DND-41 (cell line): Measurements from ENCODE around the gene GRK2.

Experiments used
- ATAC-seq: fragments of 200-7000 bp; cut with Tn5 transposase; 3 replicates; pipeline ENCODE4 v1.9.1; 2021; ENCODE audit warnings: low read depth; ENCODE audit not compliant: insufficient read depth
- DNase-seq: peaks from one replicate; pipeline ENCODE4 v3.0.0-alpha.2; 2020
- H2AFZ ChIP-seq: 2 replicates; pipeline ENCODE4 v1.6.0; 2012; ENCODE audit warnings: low read depth, low read length
- H3K27ac ChIP-seq: 2 replicates; pipeline ENCODE4 v1.5.1; 2012; ENCODE audit warnings: low read length, inconsistent platforms
- H3K27me3 ChIP-seq: fragments of 200-600 bp; sonication (generic); 2 replicates; pipeline ENCODE4 v1.6.0; 2012; ENCODE audit warnings: low read length, mild to moderate bottlenecking, inconsistent platforms; ENCODE audit not compliant: insufficient read depth, poor library complexity
- H3K36me3 ChIP-seq: 2 replicates; pipeline ENCODE4 v1.5.1; 2012; ENCODE audit warnings: low read length, inconsistent platforms; ENCODE audit not compliant: insufficient read depth
- H3K4me1 ChIP-seq: 2 replicates; pipeline ENCODE4 v1.5.1; 2012; ENCODE audit warnings: mild to moderate bottlenecking, low read length; ENCODE audit not compliant: insufficient read depth
- H3K4me2 ChIP-seq: 2 replicates; pipeline ENCODE4 v1.6.0; 2012; ENCODE audit warnings: mild to moderate bottlenecking, moderate library complexity, low read length, inconsistent platforms; ENCODE audit not compliant: insufficient read depth
- H3K4me3 ChIP-seq, 2 experiments: fragments of 200-600 bp in 1 of 2; shearing (Covaris generic) in 1 of 2; 2 replicates each; pipeline ENCODE4 v1.5.1; 2012 to 2016; ENCODE audit warnings: inconsistent platforms in 2 of 2, low read length in 2 of 2, mild to moderate bottlenecking in 2 of 2, low read depth in 1 of 2, moderate library complexity in 1 of 2
- H3K79me2 ChIP-seq: 2 replicates; pipeline ENCODE4 v1.6.0; 2012; ENCODE audit warnings: low read length, inconsistent platforms; ENCODE audit not compliant: insufficient read depth
- H3K9ac ChIP-seq: 2 replicates; pipeline ENCODE4 v1.6.0; 2012; ENCODE audit warnings: low read depth, mild to moderate bottlenecking, inconsistent platforms, low read length, moderate library complexity
- H3K9me3 ChIP-seq: 2 replicates; pipeline ENCODE4 v1.5.1; 2012; ENCODE audit warnings: low read length, moderate library complexity, mild to moderate bottlenecking, inconsistent platforms; ENCODE audit not compliant: insufficient read depth, severe bottlenecking
- H4K20me1 ChIP-seq: 2 replicates; pipeline ENCODE4 v1.6.0; 2012; ENCODE audit warnings: low read length; ENCODE audit not compliant: insufficient read depth
- EZH2 ChIP-seq: IDR thresholded peaks from 3 replicates; pipeline ENCODE4 v1.6.1; 2012; ENCODE audit warnings: borderline replicate concordance, low read depth, mild to moderate bottlenecking, moderate library complexity, low read length, inconsistent platforms; ENCODE audit not compliant: severe bottlenecking
- TF ChIP-seq, protein P1 (sequence below): IDR thresholded peaks from 2 replicates; pipeline ENCODE4 v1.5.1; 2012; ENCODE audit warnings: borderline replicate concordance, low read length, moderate library complexity, mild to moderate bottlenecking; ENCODE audit not compliant: poor library complexity, severe bottlenecking; ENCODE audit errors: extremely low read depth

Gene GRK2

DNA sequence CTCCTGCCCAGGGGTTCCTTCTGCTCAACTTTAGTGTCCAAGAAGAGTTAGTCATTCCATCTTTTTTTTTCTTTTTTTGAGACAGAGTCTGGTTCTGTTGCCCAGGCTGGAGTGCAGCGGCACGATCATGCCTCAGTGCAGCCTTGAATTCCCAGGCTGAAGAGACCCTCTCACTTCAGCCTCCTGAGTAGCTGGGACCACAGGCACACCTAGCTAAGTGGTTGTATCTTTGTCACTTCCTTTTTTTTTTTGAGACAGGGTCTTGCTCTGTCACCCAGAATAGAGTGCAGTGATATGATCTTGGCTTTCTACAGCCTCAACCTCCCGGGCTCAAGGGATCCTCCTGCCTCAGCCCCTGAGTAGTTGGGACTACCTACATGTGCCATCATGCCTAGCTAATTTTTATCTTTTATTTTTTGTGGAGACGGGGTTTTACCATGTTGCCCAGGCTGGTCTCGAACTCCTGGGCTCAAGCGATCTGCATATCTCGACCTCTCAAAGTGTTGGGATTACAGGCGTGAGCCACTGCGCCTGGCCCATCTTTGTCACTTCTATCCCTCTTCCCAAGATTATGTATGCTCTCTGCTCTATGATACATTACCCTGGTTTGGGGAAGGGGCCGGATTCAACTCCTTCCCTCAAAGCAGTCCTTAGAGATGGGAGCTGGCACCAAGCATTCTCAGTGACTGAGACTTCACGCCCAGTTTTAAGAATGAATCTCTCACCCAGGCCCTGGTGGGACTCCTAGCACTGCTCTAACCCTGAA is 47.0 kb downstream of the GRK2 start:
- TF ChIP-seq EZH2, result no peak
- Histone ChIP-seq H3K9ac (no peak overlapping the region), H3K27me3 (no peaks in the 10 kb centered on the region), H3K36me3 (no peaks in the 10 kb centered on the region), H3K79me2 (no peaks in the 10 kb centered on the region; the same call in 1 of the 2 replicates), H3K4me2 (no peak overlapping the region), H3K27ac (no peak overlapping the region), H4K20me1 (no peaks in the 10 kb centered on the region), H3K9me3 (no peaks in the 10 kb centered on the region), H2AFZ (no peak overlapping the region), H3K4me3 (no peak overlapping the region), H3K4me1 (peaks cover 11% of the 10 kb centered on the region)
- ATAC-seq (no peak), DNase-seq (no peak)

DNA sequence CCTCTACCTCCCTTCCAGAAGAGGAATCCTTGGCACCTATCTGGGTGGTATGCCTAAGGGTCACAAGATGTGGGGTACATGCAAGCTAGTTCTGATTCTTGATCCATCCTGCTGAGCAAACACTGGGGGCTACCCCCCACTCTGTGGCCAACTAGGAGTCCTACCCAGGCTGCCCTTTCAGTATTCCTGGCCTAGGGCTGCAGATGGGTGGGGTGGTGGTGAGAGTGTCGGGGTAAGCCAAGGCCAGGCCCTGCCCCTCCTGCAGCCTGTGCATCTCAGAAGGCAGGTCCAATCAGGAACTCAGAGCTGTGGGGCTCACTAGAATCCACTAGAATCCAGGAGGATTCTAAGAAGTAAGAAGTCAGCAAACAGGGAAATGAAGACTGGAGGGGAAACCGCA is 47.9 kb downstream of the GRK2 start:
- Histone ChIP-seq H3K4me2 (no peak overlapping the region), H3K4me3 (no peak overlapping the region), H4K20me1 (no peaks in the 10 kb centered on the region), H3K9me3 (no peaks in the 10 kb centered on the region), H3K4me1 (peaks cover 20% of the 10 kb centered on the region), H3K9ac (no peak overlapping the region), H3K36me3 (no peaks in the 10 kb centered on the region), H3K79me2 (no peaks in the 10 kb centered on the region; the same call in 1 of the 2 replicates), H2AFZ (no peak overlapping the region), H3K27me3 (no peaks in the 10 kb centered on the region), H3K27ac (no peak overlapping the region)
- ATAC-seq, result no peak
- DNase-seq, result no peak
- TF ChIP-seq EZH2, result no peak
- TF ChIP-seq, protein P1, sequence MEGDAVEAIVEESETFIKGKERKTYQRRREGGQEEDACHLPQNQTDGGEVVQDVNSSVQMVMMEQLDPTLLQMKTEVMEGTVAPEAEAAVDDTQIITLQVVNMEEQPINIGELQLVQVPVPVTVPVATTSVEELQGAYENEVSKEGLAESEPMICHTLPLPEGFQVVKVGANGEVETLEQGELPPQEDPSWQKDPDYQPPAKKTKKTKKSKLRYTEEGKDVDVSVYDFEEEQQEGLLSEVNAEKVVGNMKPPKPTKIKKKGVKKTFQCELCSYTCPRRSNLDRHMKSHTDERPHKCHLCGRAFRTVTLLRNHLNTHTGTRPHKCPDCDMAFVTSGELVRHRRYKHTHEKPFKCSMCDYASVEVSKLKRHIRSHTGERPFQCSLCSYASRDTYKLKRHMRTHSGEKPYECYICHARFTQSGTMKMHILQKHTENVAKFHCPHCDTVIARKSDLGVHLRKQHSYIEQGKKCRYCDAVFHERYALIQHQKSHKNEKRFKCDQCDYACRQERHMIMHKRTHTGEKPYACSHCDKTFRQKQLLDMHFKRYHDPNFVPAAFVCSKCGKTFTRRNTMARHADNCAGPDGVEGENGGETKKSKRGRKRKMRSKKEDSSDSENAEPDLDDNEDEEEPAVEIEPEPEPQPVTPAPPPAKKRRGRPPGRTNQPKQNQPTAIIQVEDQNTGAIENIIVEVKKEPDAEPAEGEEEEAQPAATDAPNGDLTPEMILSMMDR, result no peak

DNA sequence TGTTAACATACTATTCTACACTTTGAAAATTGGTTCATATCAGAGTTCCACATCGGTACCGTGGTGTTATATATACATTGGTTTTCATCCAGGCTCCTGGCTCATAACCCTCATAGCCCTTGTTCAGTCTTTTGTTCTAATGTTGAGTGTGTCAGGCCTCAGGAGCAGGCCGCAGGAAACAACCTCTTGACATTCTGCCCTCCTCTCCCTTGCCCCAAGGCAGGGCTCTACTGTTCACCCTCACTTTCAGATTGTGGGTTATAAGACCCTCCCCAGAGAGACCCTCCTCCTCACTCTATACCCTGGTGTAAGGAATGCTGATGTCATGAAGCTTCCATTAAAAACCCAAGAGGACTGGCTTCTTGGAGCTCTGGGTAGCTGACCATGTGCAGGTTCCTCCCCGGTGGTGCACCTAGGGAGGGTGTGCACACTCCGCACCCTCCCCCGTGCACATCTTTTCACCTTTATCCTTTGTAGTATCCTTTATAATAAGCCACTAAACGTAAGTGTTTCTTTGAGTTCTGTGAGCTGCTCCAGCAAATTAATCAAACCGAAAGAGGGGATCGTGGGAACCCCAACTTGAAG is 49.1 kb downstream of the GRK2 start:
- Histone ChIP-seq H3K36me3 (no peaks in the 10 kb centered on the region), H3K9me3 (no peaks in the 10 kb centered on the region), H2AFZ (no peak overlapping the region), H3K4me2 (no peak overlapping the region), H3K79me2 (no peaks in the 10 kb centered on the region; the same call in 1 of the 2 replicates), H3K9ac (no peak overlapping the region), H3K27me3 (no peaks in the 10 kb centered on the region), H4K20me1 (no peaks in the 10 kb centered on the region), H3K4me3 (no peak overlapping the region), H3K4me1 (peaks cover 20% of the 10 kb centered on the region), H3K27ac (no peak overlapping the region)
- no peak for ATAC-seq
- no peak for DNase-seq
- TF ChIP-seq, protein P1, result no peak
- TF ChIP-seq EZH2, result no peak

DNA sequence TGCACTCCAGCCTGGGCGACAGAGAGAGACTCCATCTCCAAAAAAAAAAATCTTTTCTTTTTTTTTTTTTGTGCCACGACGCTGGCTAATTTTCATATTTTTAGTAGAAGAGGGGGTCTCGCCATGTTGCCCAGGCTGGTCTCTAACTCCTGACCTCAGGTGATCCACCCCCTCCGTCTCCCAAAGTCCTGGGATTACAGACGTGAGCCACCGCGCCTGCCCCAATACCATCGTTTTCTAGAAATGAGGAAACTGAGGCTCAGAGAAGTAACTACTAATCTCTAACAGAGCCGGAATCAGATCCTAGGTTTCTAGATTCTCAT is 50.6 kb downstream of the GRK2 start:
- peak overlapping the region; percentile 91 for H3K27ac ChIP-seq
- no peaks in the 10 kb centered on the region for H3K36me3 ChIP-seq
- H3K27me3 ChIP-seq, result no peaks in the 10 kb centered on the region
- peaks cover 20% of the 10 kb centered on the region for H3K4me1 ChIP-seq
- peak overlapping the region; percentile 78 for H3K9ac ChIP-seq
- TF ChIP-seq, protein P1, result no peak
- no peak for TF ChIP-seq EZH2
- H3K79me2 ChIP-seq, result no peaks in the 10 kb centered on the region; the same call in 1 of the 2 replicates
- H3K4me2 ChIP-seq, result peak overlapping the region; percentile 88
- H3K9me3 ChIP-seq, result no peaks in the 10 kb centered on the region
- peak overlapping the region; percentile 34 to 78 for H3K4me3 ChIP-seq
- H4K20me1 ChIP-seq, result no peaks in the 10 kb centered on the region
- DNase-seq, result no peak
- H2AFZ ChIP-seq, result peak overlapping the region; percentile 89
- ATAC-seq, result 0 out of 3 replicates have a peak, but pooled peaks have one; percentile 0
